Activated CD4-positive, alpha-beta T cell treated with anti-CD3 and anti-CD28 coated beads, Interleukin-2, amount 10 ng/mL, durations not matched to agents 7 days and 5 days (primary cell): ENCODE data around the gene AIM2. TPM values are rescaled to one million over a fixed set of nuclear protein-coding genes. Genes with fewer than 3 reads are reported as not detected.
A peak's percentile ranks its signal among the peaks of the same experiment; 100 is the strongest.
"Not testable (repeated sequence)": the region's sequence is repeated elsewhere in the genome, so short reads cannot be mapped to it uniquely, and the experiment has no call there.

Source experiments
- CTCF ChIA-PET: fragments of 350-600 bp; sonication (Branson Sonifier 250); formaldehyde crosslinking; loops from one replicate; lab custom pipeline; 2021; ENCODE audit warnings: antibody characterized with exemption; lab: Charles Lee
- POLR2A ChIA-PET: fragments of 350-600 bp; sonication (Branson Sonifier 250); formaldehyde crosslinking; loops from one replicate; lab custom pipeline; 2021; ENCODE audit warnings: antibody characterized with exemption; lab: Charles Lee
- DNase-seq: peaks from one replicate; pipeline ENCODE4 v3.0.0-alpha.2; 2020
- H3K27ac Mint-ChIP-seq: one replicate; pipeline ENCODE4 v1.8.0; 2021; ENCODE audit warnings: mild to moderate bottlenecking, moderate library complexity, mixed read lengths
- H3K27me3 Mint-ChIP-seq: one replicate; pipeline ENCODE4 v1.8.0; 2021; ENCODE audit warnings: mixed read lengths
- H3K36me3 Mint-ChIP-seq: one replicate; pipeline ENCODE4 v1.8.0; 2021; ENCODE audit warnings: low read depth, mixed read lengths
- H3K4me1 Mint-ChIP-seq: one replicate; pipeline ENCODE4 v1.8.0; 2021; ENCODE audit warnings: mixed read lengths
- H3K4me3 Mint-ChIP-seq: one replicate; pipeline ENCODE4 v1.8.0; 2021; ENCODE audit warnings: mild to moderate bottlenecking, moderate library complexity, mixed read lengths
- H3K9me3 Mint-ChIP-seq: one replicate; pipeline ENCODE4 v1.8.0; 2021; ENCODE audit warnings: mixed read lengths
- total RNA-seq, 2 experiments: library from RNA; stranded (reverse); gene quantifications; one replicate each; pipeline ENCODE4 v1.2.3, GENCODE V29; 2021

AIM2 gene
- total RNA-seq, 2 experiments from 2014 or later = 4.2 to 5.7 TPM

- Mint-ChIP-seq H3K4me3 (no peak overlapping the region), H3K36me3 (peaks cover 71% of the 10 kb centered on the region), H3K9me3 (no peaks in the 10 kb centered on the region), H3K4me1 (peaks cover 47% of the 10 kb centered on the region), H3K27me3 (no peaks in the 10 kb centered on the region), H3K27ac (no peak overlapping the region)
- POLR2A ChIA-PET = no interaction called here
- CTCF ChIA-PET = interaction anchor here (0.6 to 2.4 kb wide), 4 partner anchors 11 to 723 kb away, joined by 3 to 10 read pairs (median 5); no protein-coding TSS in a partner anchor
- no peak for DNase-seq
Measured at GRCh38 chr1:159040893-159041724, 35.5 kb downstream of the AIM2 start.

- Mint-ChIP-seq H3K27me3 (no peaks in the 10 kb centered on the region), H3K4me3 (no peak overlapping the region), H3K27ac (no peak overlapping the region), H3K36me3 (peaks cover 77% of the 10 kb centered on the region), H3K9me3 (no peaks in the 10 kb centered on the region), H3K4me1 (peaks cover 46% of the 10 kb centered on the region)
- CTCF ChIA-PET = interaction anchor here (0.6 to 2.4 kb wide), 5 partner anchors 10 to 724 kb away, joined by 3 to 10 read pairs (median 3); no protein-coding TSS in a partner anchor
- no peak for DNase-seq
- POLR2A ChIA-PET = no interaction called here
Measured at GRCh38 chr1:159040206-159040605, 36.4 kb downstream of the AIM2 start.

GRCh38 chr1:159030877-159031447 is 45.6 kb downstream of the AIM2 start:
- Mint-ChIP-seq H3K36me3 (peaks cover 90% of the 10 kb centered on the region), H3K4me3 (no peak overlapping the region), H3K27me3 (no peaks in the 10 kb centered on the region), H3K27ac (no peak overlapping the region), H3K4me1 (peaks cover 70% of the 10 kb centered on the region), H3K9me3 (no peaks in the 10 kb centered on the region)
- POLR2A ChIA-PET = no interaction called here
- CTCF ChIA-PET = interaction anchor here (1.3 to 2.9 kb wide), 3 partner anchors 9 to 40 kb away, joined by 3 to 10 read pairs (median 3); no protein-coding TSS in a partner anchor
- DNase-seq = no peak

GRCh38 chr1:159030311-159030710 is 46.3 kb downstream of the AIM2 start:
- H3K27ac Mint-ChIP-seq = no peak overlapping the region
- no peak for DNase-seq
- H3K4me3 Mint-ChIP-seq = no peak overlapping the region
- ChIA-PET POLR2A (no interaction called here), CTCF (interaction anchor here (1.6 to 2.9 kb wide), 2 partner anchors 10 to 17 kb away, joined by 3 to 10 read pairs; no protein-coding TSS in a partner anchor)
- no peaks in the 10 kb centered on the region for H3K27me3 Mint-ChIP-seq
- H3K36me3 Mint-ChIP-seq = peaks cover 90% of the 10 kb centered on the region
- no peaks in the 10 kb centered on the region for H3K9me3 Mint-ChIP-seq
- peaks cover 74% of the 10 kb centered on the region for H3K4me1 Mint-ChIP-seq

- Mint-ChIP-seq H3K27ac (peak overlapping the region; percentile 41), H3K4me1 (peaks cover 78% of the 10 kb centered on the region), H3K4me3 (peak overlapping the region; percentile 55), H3K36me3 (peaks cover 87% of the 10 kb centered on the region)
- H3K9me3 Mint-ChIP-seq, POLR2A ChIA-PET, DNase-seq, H3K27me3 Mint-ChIP-seq: not testable (repeated sequence)
- CTCF ChIA-PET = interaction anchor here (1.3 kb wide), 1 partner anchor 13 kb away, joined by 3 read pairs; no protein-coding TSS in a partner anchor
Measured at GRCh38 chr1:159026841-159027240, 49.7 kb downstream of the AIM2 start.

GRCh38 chr1:159025043-159025442 is 51.5 kb downstream of the AIM2 start:
- ChIA-PET CTCF (interaction anchor here (1.0 kb wide), 1 partner anchor 13 kb away, joined by 3 read pairs; no protein-coding TSS in a partner anchor), POLR2A (no interaction called here)
- Mint-ChIP-seq H3K9me3 (no peaks in the 10 kb centered on the region), H3K27me3 (no peaks in the 10 kb centered on the region), H3K27ac (no peak overlapping the region), H3K4me1 (peaks cover 81% of the 10 kb centered on the region), H3K36me3 (peaks cover 88% of the 10 kb centered on the region), H3K4me3 (no peak overlapping the region)
- DNase-seq = no peak

GRCh38 chr1:159023723-159024122 is 52.8 kb downstream of the AIM2 start:
- no peak overlapping the region for H3K27ac Mint-ChIP-seq
- no peaks in the 10 kb centered on the region for H3K27me3 Mint-ChIP-seq
- CTCF ChIA-PET = interaction anchor here (0.7 kb wide), 1 partner anchor 10 kb away, joined by 3 read pairs; no protein-coding TSS in a partner anchor
- DNase-seq = no peak
- H3K4me3 Mint-ChIP-seq = no peak overlapping the region
- peaks cover 82% of the 10 kb centered on the region for H3K4me1 Mint-ChIP-seq
- H3K9me3 Mint-ChIP-seq = no peaks in the 10 kb centered on the region
- H3K36me3 Mint-ChIP-seq = peaks cover 87% of the 10 kb centered on the region
- POLR2A ChIA-PET = no interaction called here

- ChIA-PET CTCF (interaction anchor here (0.5 to 1.2 kb wide), 2 partner anchors 21 to 226 kb away, joined by 3 read pairs; no protein-coding TSS in a partner anchor), POLR2A (no interaction called here)
- DNase-seq = peak; percentile 77
- H3K9me3 Mint-ChIP-seq = no peaks in the 10 kb centered on the region
- H3K4me3 Mint-ChIP-seq = peak overlapping the region; percentile 75
- peak overlapping the region; percentile 90 for H3K27ac Mint-ChIP-seq
- peaks cover 62% of the 10 kb centered on the region for H3K4me1 Mint-ChIP-seq
- peaks cover 88% of the 10 kb centered on the region for H3K36me3 Mint-ChIP-seq
- H3K27me3 Mint-ChIP-seq = no peaks in the 10 kb centered on the region
Measured at GRCh38 chr1:159015440-159015909, 61.1 kb downstream of the AIM2 start.

- H3K4me1 Mint-ChIP-seq = peaks cover 56% of the 10 kb centered on the region
- POLR2A ChIA-PET = no interaction called here
- CTCF ChIA-PET = interaction anchor here (0.6 kb wide), 1 partner anchor 225 kb away, joined by 3 read pairs; no protein-coding TSS in a partner anchor
- peak overlapping the region; percentile 86 for H3K4me3 Mint-ChIP-seq
- H3K36me3 Mint-ChIP-seq = peaks cover 88% of the 10 kb centered on the region
- H3K27me3 Mint-ChIP-seq = no peaks in the 10 kb centered on the region
- DNase-seq = no peak
- no peaks in the 10 kb centered on the region for H3K9me3 Mint-ChIP-seq
- peak overlapping the region; percentile 95 for H3K27ac Mint-ChIP-seq
Measured at GRCh38 chr1:159014851-159015250, 61.7 kb downstream of the AIM2 start.

GRCh38 chr1:159014003-159014571 is 62.5 kb downstream of the AIM2 start:
- ChIA-PET POLR2A (interaction anchor here (1.9 kb wide), 1 partner anchor 62 kb away, joined by 17 read pairs; the partner anchor contains the start of gene AIM2), CTCF (interaction anchor here (0.5 to 1.1 kb wide), 4 partner anchors 10 to 224 kb away, joined by 3 read pairs; no protein-coding TSS in a partner anchor)
- DNase-seq = no peak
- H3K4me1 Mint-ChIP-seq = peaks cover 52% of the 10 kb centered on the region
- H3K9me3 Mint-ChIP-seq = no peaks in the 10 kb centered on the region
- H3K36me3 Mint-ChIP-seq = peaks cover 83% of the 10 kb centered on the region
- H3K4me3 Mint-ChIP-seq = peak overlapping the region; percentile 86
- H3K27ac Mint-ChIP-seq = peak overlapping the region; percentile 95
- H3K27me3 Mint-ChIP-seq = no peaks in the 10 kb centered on the region

- Mint-ChIP-seq H3K9me3 (no peaks in the 10 kb centered on the region), H3K27ac (peak overlapping the region; percentile 95), H3K36me3 (peaks cover 71% of the 10 kb centered on the region), H3K27me3 (no peaks in the 10 kb centered on the region), H3K4me3 (peak overlapping the region; percentile 86), H3K4me1 (peaks cover 53% of the 10 kb centered on the region)
- peak; percentile 79 for DNase-seq
- CTCF ChIA-PET = interaction anchor here (1.4 kb wide), 1 partner anchor 64 kb away, joined by 7 read pairs; the partner anchor contains the start of gene AIM2
- POLR2A ChIA-PET = interaction anchor here (0.9 to 1.9 kb wide), 2 partner anchors 56 to 64 kb away, joined by 5 to 17 read pairs; partner anchors contain the start of gene AIM2
Measured at GRCh38 chr1:159012495-159012894, 64.1 kb downstream of the AIM2 start.
